Activated gamma-delta T cell (primary cell): ENCODE results near the gene ZGPAT.
"Not testable (repeated sequence)": the region's sequence is repeated elsewhere in the genome, so short reads cannot be mapped to it uniquely, and the experiment has no call there.

Experiments
- DNase-seq: peaks from one replicate; lab custom pipeline; 2025; lab: John Stamatoyannopoulos, UW

ZGPAT gene

DNA sequence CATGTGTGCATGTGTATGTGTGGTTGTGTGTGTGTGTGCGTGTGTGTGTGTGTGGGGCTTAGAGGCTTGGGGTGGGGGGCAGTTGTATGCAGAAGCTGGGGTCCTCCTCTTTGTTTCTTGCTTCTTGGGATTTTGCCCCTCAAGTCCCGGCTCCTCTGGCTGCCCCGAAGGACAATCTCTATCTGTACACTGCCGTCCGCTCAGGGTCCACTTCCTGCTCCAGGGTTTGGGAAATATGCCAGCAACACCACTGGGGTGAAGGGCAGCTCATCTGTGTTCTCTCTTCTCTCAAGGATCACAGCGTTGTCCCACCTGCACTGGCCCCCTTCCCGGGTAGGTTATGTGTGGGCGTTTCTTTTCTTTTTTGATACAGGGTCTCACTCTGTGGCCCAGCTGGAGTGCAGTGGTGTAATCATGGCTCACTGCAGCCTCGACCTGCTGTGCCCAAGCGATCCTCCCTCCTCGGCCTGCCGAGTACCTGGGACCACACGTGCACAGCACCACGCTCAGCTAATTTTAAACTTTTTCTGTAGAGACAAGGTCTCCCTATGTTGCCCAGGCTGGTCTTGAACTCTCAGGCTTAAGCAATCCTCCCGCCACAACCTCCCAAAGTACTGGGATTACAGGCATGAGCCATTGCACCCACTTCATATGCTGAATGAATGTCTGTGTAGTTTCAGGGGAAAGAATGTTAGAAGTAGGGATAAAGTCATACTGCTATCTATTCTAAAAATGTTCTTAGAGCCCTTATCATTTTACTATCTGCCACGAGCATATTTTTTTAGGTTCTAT, 57.4 kb downstream of the ZGPAT start:
- no peak for DNase-seq

DNA sequence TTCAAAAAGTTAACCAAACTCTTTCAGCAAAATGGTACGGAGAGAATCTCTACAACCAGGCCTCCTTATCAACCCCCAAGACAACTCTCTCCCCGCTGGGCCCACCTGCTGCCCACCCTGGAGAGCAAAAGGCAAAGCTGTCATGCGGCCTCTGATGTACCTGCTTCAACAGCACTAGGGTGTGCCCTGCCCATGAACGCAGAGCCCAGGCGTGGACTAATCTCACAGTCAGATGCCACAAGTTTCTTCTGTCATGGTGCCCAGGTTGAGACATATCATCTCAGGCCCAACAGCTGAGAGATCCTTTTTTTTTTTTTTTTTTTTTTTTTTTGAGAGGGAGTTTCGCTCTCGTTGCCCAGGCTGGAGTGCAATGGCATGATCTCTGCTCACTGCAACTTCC, 58.1 kb downstream of the ZGPAT start:
- no peak for DNase-seq

DNA sequence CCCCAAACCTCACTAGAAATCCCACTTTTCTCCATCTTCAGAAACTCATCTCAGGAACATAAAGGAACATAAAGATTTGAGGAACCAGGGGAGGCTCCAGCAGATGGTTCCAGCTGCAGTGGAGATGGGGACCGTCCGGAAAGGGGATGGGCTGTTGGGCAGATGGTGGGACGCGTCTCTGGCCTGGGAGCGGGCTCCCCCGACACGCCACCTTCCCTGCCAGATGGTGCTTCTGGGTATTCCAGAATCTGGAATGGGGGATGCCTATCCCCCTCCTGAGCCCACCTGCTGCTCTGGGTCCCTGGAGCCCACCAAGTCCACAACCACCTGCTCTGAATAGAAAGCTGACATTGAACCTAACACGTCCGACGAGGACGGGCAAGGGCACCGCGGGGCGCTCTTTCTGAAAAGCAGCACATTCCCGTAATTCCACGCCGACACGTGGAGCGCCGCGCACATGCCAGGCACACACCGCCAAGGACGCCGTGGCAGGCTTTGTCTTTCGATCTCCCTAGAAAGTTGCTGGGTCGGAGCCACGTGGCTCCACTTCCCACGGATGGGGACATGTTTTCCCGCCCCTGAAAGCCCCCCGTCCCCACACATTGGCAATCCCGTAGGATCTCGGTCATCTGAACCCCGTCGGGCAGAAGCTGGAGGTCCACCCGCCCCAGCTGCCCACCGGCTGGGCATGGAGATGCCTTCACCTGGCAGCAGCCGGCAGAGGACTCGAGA, 59.0 kb downstream of the ZGPAT start:
- DNase-seq, result no peak

DNA sequence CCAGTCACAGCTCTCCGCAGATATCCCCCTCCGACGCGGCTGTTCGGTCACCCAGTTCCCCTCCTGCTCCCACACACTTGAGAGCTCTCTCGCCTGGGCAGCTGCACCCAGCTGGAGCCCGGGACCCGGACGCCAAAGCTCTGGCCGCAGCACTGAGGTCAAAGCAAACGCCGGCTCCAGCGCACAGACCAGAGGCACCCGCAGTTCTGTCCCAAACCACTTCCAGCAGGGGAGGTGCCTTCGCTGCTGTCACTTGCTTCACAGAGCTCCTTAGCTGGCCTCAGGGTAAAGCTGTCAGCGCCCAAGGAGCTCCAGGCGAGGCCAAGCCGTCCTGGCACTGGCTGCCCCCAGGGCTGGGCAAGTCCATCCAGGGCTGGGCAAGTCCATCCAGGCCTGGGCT, 59.6 kb downstream of the ZGPAT start:
- DNase-seq, result no peak

DNA sequence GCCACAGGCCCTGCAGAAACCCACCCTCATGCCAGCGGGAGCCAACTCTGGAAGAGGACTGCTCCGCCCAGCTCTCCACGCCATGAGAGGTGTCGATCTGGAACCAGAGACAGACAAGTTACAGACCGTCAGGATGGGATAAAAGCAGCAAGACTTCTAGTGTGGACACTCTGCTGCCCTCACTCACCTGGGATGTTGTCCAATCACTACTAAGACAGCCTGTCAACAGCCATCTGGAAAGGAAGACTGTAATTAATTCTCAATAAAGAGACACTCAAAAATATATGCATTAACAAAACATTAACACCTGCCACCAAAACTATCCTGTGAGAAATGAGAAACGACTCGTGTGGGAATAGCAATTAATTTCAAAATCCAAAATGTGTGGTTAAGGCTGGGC, 60.0 kb downstream of the ZGPAT start:
- DNase-seq, result no peak

DNA sequence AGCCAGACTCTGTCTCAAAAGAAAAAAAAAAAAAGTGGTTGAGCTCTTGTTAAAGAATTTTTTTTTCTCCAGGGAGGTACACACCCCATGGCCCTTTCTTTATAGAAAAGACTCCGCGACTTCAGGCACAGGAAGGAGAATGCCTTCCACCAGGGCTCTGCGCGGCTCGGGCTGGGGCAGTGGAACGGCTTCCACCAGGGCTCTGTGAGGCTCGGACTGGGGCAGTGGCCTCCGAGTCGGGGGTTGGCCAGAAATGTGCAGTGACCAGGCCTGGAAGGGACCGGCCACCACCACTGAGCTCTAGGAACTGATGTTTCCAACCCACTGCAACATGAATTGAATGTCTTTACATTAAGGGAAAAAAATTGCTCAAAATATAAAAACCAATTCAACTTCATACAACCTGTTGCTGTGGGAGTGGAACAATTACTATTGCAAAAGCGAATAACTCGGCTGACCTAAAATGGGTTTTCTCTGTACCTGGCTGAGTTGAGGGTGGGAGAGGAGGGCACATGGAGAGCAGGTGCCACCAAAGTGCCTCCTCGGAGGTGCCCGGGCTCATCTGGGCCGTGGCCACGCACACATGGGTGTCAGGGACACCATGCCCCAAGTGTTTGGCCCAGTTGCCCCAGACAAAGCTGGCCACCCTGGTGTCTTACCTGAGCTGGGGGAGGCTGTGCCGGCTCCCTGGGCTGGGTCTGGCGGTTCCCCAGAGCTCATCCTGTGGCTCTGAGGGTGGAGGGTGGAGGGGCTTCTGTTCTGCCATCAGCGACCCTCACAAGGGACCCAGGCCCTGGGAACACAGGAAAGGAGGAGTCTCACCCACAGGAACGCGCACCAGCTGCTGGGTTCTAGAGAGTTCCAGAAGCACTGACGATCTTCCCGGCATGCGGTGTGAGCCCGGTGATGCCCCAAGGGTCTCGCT, 61.0 kb downstream of the ZGPAT start:
- no peak for DNase-seq

DNA sequence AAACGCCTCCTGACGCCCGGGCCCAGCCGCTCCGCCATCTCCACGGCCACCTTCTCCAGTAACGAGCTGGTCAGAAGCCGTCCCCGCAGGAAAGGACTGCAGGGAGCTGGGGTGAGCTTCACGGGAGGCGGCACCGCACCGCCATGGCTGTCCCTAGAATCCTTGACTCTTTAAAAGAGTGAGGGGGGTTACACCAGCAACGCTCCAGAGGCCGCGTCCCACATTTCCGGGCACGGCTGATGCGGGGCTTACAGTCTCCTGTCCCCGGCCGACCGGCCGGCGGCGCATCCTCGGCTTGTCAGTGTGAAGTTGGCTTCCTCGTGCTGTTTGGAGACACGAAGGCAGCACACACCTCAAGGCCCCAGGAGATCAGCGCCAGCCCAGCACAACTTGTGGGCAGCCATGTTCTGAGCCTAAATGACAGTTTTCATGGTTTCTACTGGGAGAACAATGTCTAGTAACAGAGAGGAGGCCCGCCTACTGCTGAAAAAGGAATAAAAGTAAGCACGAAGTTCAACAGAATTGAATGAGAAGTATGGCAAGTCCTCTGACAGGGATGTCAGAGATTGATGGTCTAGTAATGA, 62.1 kb downstream of the ZGPAT start:
- DNase-seq, result no peak

DNA sequence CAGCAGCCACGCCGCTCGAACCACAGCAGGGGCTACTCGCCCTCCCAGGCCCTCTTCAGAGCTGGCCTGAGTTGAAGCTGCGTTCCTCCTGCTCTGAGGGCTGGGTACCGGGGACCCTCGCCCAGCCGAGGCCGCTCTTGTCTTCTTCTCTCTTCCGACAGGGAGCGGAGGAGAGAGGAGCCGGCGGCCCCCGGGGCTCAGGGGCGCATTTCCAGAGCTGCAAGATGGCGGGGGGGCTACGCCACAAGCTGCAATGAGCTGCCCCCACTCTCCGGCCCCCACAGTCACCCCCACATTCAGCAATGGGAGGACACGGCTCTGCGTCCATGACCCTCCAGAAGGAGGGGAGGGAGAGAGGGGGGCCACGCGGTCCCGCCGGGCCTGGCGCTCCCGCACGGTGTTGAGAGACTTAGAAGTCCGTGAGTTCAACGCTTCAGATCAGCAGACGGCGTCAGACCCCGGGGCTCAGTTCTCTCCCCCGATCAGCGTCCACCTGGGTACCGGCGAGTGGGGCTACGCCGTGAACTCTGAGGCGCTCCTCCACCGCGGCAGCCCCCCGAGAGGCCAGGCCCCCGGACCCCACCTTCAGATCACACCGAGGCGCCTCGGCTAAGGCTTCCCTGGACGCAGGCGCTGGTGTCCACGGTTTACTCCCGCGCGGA, 63.3 kb downstream of the ZGPAT start:
- DNase-seq, result no peak

DNA sequence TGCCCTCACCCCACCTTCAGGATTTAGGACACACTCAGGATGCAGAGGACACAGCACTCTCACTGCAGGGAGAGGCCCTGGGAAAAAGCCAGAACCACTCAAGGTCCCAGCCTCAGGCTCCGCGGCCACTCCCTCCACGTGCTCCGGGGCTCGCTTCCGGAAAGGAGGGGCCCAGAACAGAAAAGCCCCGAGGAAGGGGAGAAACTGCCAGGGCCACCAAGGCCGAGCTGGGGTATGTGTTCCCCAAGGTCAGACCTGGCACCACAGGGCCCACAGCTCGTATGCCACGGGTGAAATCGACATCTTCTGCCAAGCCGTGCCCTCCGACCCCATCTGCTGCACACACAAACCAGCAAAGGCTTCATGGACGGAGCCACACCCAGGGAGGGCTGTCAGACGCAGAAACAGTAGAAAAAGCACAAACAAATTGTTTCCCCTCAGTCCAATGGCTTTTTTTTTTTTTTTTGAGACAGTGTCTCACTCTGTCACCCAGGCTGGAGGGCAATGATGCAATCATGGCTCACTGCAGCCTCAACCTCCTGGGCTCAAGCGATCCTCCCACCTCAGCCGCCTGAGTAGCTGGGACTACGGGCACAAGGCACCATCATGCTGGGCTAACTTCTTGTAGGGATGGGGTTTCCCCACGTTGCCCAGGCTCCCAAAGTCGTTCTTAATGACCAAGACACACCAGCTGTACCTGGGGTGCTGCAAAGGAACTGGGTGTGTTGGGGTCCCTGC, 65.1 kb downstream of the ZGPAT start:
- no peak for DNase-seq

DNA sequence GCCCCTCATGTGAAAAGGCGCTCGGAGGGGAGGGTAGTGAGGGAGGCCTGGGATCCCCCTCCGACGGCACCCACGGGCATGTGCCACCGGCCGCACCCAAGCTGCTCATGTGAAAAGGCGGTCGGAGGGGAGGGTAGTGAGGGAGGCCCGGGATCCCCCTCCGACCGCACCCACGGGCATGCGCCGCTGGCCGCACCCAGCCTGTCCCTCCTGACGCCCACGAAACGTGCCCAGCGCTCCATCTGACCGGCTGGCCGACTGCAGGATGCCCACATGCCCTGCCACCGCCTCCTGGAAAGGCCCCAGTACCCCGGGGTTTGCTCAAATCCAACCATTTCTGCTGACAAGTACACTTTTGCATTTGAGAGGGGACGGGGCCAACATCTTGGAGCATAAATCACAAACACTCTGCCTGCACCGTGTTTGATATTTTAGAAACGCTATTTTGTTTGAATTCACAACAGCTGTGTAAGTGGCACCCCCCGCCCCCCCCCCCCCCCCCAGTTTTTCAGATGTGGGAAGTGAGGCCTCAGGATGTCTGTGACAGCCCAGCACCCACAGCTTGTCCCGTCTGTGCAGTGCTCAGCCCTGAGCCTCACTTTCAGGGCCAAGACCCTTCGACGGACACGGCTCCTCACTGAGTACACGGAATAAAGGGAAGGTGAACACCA, 65.9 kb downstream of the ZGPAT start:
- DNase-seq, result no peak

DNA sequence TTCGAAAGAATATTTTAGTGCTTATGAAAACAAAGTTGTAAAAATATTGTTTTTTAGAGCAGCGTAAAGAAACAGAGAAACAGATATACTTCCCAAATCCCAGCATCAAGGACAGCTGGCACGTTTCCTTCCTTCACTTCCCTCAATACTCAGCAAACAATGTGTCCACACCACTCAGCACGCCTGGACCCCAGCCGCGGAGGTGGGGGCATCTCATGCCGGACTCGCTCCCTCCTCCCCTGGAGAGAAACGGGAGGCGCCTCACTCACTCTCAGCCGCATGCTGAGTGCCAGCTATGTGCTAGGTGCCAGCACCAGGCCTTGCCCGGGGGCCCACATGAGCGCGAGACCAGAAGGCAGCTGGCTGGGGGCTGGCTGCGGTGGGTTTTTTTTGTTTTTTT, 66.5 kb downstream of the ZGPAT start:
- DNase-seq, result no peak

DNA sequence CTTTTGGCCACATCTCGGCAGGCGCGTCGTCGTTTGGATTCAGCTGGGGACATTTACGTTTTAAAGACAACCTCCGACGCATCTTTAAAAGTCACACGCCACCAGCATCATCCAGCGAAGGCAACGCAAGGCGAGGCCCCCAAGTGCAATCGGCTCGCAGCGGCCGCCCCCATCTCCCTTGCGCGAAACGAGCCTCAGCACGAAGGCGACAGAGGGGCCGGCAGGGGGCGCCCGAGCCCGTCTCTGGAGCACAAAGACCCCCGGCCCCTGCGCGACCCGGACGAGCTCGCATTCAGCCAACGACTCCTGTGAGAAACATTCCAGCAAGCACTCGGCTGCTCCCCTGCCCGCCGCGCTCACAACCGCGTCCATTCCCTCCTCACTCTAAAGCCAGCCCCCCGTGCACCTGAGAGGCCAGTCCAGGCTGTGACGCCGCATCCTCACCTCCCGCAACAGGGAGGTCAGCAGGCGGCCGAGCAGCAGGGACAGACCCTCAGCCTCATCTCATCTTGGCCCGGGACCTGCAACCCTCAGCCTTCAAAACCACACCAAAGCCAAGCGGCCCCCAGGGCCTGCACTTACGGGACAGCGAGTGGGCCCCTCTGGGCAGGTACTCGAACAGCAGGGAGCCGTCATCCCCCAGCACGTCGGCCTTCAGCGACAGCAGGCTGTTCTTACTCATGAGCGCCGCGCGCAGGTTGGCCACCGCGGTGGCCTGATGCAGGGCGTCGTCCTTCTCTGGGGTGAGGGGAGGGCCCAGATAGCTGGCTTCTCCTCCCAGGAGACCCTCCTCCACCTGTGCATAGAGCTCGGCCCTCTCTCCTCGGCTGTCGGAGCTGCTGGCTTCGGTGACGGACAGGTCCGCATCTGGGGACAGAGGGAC, 67.5 kb downstream of the ZGPAT start:
- no peak for DNase-seq

DNA sequence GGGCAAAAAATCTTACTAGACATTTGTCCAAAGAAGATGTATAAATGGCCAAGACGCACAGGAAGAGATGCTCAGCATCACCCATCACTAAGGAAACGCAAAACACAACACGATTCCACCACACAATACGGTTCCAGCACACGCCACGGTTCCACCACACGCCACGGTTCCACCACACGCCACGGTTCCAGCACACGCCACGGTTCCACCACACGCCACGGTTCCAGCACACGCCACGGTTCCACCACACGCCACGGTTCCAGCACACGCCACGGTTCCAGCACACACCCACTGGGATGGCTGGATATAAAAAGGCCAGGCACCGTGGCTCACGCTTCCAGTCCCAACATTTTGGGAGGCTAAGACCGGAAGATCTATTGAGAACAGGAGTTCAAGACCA, 69.0 kb downstream of the ZGPAT start:
- not testable (repeated sequence) for DNase-seq

DNA sequence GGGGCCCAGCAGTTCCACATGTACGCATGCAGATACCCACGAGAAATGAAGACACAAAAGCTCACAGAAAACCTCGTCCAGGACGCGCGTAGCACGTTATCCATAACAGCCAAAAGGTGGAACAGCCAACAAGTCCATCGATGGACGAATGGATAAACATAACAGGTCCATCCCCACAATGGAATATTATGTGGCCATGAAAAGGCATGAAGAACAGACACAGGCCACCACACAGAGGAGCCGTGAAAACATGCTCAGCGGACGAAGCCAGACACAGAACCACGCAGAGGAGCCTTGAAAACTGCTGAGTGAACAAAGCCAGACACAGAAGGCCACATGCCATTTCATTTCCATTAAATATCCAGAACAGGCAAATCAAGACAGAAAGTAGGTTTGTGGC, 69.8 kb downstream of the ZGPAT start:
- no peak for DNase-seq

DNA sequence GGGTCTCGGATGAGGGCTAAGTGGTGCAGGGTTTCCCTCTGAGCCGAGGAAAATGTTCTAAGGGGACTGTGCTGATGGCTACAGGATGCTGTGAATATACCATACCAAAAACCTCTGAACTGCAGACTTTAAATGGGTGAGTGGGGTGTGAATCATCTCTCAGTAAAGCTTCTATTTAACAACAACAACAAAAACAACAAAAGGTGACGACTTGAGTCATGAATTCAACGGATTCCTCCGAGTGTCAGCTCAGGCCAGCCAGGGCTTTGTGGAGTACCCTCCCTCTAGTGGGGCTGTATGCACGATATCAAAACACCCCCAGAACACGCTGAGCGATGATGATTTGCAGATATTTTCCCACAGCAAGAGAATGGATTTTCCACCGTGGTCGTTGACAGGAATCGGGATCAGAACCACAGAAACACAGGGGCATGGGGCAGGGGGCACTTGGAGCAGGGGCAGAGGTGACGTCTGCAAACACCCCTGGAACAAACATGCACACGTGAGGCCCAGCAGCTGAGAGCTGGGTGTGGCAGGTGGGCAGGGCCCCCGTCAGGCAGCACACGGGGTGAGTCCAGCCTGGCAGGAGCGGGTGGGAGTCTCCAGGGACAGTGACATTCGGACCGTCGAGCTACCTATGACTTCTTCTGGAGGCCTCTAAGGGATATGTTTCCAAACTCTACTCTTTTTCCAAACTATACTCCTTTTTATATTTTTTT, 70.4 kb downstream of the ZGPAT start:
- DNase-seq, result no peak

DNA sequence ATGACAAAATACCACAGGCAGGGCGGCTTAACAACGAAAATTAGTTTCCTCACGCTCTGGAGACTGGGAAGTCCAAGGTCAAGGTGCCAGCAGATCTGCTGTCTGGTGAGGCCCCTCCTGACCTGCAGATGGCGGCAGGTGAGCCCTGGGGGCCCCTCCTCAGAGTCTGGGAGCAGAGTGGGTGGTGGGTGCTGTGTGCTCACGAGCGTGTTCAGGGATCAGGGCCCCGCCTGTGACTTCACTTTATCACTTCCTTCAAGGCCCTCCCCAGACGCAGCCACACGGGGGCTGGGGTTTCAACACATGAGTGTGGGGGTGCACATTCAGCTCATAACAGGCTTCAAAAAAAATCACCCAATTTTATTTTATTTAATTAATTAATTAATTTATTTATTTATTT, 71.0 kb downstream of the ZGPAT start:
- DNase-seq, result no peak

DNA sequence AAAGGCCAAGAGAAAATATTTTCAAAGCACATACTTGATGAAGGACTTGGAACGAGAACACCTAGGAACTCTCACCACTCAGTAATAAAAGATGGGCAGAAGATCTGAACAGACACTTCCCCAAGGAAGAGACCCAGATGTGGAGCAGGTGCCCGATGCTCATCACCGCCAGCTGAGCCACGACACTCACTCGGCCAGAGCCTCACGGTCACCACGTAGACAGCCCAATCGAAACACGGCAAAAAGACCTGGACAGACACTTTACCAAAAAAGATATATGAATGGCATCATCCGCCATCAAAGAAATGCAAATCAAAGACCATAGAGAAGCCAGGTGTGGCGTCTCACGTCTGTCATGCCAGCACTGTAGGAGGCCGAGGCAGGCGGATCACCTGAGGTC, 73.3 kb downstream of the ZGPAT start:
- no peak for DNase-seq

DNA sequence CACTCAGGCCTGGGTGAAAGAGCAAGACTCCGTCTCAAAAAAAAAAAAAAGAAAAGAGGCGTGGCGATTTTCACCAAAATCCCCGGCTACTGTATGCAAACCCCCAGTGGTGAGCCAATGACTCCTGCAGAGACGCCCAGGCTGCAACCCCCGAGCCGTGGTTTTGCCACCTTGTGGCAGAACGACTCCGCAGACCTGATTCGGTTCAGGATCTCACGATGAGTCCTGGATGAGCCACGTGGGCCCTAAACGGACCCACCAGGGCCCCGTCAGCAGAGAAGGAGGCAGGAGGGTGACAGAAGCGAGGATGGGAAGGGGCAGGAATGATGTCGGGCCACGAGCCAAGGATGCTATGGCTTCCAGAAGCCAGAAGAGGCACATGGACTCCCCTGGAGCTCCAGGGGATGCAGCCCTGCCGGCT, 74.2 kb downstream of the ZGPAT start:
- no peak for DNase-seq
